ENCODE data around the gene EEF1AKMT1. TPM values are rescaled to one million over a fixed set of nuclear protein-coding genes. Genes with fewer than 3 reads are reported as not detected.

Gene EEF1AKMT1
- total and polyA plus RNA-seq, 2 experiments from 2014 or later: 3.2 to 7.6 TPM

- Histone ChIP-seq H3K9me2 (ENCODE audit: insufficient read depth) (no peaks in the 10 kb centered on the region), H3K27me3 (ENCODE audit: insufficient read depth) (no peaks in the 10 kb centered on the region), H3K4me3 (no peak overlapping the region), H3K36me3 (ENCODE audit: insufficient read depth) (no peaks in the 10 kb centered on the region), H3F3A (replicated peaks; ENCODE audit: low read depth) (no peaks in the 10 kb centered on the region), H3K27ac (ENCODE audit: low read depth) (no peak overlapping the region), H3K4me2 (no peak overlapping the region), H4K20me1 (replicated peaks; ENCODE audit: insufficient read depth) (peaks cover 9% of the 10 kb centered on the region; the same call in 1 of the 2 replicates), H3K79me2 (replicated peaks; ENCODE audit: insufficient read depth) (peaks cover 30% of the 10 kb centered on the region), H3K4me1 (ENCODE audit: insufficient read depth) (no peaks in the 10 kb centered on the region), H2AFZ (no peak overlapping the region)
- DNase-seq (ENCODE audit: low spot score) (no peak), ATAC-seq (no peak)
- H3K27me3 Mint-ChIP-seq (ENCODE audit: insufficient read depth, low read depth, poor library complexity): peaks cover 3% of the 10 kb centered on the region
- no peak overlapping the region for H3K27ac Mint-ChIP-seq
- peaks cover 4% of the 10 kb centered on the region; the same call in 2 of the 3 replicates for H3K36me3 Mint-ChIP-seq (ENCODE audit: low read depth)
- no peak for TF ChIP-seq ZNF331 (CRISPR knock-in tag; IDR thresholded peaks at IDR 0.05; ENCODE audit: low read depth)
- TF ChIP-seq ETS1 (IDR thresholded peaks at IDR 0.05): no peak
- TF ChIP-seq JUNB (IDR thresholded peaks at IDR 0.05; ENCODE audit: unreplicated experiment): no peak
- TF ChIP-seq NANOG (IDR thresholded peaks at IDR 0.05; ENCODE audit: borderline replicate concordance): no peak
- no peak for TF ChIP-seq EZH2phosphoT487 (IDR thresholded peaks at IDR 0.05; ENCODE audit: unreplicated experiment)
- TF ChIP-seq, protein P1, sequence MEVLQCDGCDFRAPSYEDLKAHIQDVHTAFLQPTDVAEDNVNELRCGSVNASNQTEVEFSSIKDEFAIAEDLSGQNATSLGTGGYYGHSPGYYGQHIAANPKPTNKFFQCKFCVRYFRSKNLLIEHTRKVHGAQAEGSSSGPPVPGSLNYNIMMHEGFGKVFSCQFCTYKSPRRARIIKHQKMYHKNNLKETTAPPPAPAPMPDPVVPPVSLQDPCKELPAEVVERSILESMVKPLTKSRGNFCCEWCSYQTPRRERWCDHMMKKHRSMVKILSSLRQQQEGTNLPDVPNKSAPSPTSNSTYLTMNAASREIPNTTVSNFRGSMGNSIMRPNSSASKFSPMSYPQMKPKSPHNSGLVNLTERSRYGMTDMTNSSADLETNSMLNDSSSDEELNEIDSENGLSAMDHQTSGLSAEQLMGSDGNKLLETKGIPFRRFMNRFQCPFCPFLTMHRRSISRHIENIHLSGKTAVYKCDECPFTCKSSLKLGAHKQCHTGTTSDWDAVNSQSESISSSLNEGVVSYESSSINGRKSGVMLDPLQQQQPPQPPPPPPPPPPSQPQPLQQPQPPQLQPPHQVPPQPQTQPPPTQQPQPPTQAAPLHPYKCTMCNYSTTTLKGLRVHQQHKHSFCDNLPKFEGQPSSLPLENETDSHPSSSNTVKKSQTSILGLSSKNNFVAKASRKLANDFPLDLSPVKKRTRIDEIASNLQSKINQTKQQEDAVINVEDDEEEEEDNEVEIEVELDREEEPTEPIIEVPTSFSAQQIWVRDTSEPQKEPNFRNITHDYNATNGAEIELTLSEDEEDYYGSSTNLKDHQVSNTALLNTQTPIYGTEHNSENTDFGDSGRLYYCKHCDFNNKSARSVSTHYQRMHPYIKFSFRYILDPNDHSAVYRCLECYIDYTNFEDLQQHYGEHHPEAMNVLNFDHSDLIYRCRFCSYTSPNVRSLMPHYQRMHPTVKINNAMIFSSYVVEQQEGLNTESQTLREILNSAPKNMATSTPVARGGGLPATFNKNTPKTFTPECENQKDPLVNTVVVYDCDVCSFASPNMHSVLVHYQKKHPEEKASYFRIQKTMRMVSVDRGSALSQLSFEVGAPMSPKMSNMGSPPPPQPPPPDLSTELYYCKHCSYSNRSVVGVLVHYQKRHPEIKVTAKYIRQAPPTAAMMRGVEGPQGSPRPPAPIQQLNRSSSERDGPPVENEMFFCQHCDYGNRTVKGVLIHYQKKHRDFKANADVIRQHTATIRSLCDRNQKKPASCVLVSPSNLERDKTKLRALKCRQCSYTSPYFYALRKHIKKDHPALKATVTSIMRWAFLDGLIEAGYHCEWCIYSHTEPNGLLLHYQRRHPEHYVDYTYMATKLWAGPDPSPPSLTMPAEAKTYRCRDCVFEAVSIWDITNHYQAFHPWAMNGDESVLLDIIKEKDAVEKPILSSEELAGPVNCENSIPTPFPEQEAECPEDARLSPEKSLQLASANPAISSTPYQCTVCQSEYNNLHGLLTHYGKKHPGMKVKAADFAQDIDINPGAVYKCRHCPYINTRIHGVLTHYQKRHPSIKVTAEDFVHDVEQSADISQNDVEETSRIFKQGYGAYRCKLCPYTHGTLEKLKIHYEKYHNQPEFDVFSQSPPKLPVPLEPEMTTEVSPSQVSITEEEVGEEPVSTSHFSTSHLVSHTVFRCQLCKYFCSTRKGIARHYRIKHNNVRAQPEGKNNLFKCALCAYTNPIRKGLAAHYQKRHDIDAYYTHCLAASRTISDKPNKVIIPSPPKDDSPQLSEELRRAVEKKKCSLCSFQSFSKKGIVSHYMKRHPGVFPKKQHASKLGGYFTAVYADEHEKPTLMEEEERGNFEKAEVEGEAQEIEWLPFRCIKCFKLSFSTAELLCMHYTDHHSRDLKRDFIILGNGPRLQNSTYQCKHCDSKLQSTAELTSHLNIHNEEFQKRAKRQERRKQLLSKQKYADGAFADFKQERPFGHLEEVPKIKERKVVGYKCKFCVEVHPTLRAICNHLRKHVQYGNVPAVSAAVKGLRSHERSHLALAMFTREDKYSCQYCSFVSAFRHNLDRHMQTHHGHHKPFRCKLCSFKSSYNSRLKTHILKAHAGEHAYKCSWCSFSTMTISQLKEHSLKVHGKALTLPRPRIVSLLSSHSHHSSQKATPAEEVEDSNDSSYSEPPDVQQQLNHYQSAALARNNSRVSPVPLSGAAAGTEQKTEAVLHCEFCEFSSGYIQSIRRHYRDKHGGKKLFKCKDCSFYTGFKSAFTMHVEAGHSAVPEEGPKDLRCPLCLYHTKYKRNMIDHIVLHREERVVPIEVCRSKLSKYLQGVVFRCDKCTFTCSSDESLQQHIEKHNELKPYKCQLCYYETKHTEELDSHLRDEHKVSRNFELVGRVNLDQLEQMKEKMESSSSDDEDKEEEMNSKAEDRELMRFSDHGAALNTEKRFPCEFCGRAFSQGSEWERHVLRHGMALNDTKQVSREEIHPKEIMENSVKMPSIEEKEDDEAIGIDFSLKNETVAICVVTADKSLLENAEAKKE (CRISPR knock-in tag; IDR thresholded peaks at IDR 0.05): no peak
- TF ChIP-seq STAT1 (IDR thresholded peaks at IDR 0.05; ENCODE audit: unreplicated experiment): no peak
- TF ChIP-seq, protein P2, sequence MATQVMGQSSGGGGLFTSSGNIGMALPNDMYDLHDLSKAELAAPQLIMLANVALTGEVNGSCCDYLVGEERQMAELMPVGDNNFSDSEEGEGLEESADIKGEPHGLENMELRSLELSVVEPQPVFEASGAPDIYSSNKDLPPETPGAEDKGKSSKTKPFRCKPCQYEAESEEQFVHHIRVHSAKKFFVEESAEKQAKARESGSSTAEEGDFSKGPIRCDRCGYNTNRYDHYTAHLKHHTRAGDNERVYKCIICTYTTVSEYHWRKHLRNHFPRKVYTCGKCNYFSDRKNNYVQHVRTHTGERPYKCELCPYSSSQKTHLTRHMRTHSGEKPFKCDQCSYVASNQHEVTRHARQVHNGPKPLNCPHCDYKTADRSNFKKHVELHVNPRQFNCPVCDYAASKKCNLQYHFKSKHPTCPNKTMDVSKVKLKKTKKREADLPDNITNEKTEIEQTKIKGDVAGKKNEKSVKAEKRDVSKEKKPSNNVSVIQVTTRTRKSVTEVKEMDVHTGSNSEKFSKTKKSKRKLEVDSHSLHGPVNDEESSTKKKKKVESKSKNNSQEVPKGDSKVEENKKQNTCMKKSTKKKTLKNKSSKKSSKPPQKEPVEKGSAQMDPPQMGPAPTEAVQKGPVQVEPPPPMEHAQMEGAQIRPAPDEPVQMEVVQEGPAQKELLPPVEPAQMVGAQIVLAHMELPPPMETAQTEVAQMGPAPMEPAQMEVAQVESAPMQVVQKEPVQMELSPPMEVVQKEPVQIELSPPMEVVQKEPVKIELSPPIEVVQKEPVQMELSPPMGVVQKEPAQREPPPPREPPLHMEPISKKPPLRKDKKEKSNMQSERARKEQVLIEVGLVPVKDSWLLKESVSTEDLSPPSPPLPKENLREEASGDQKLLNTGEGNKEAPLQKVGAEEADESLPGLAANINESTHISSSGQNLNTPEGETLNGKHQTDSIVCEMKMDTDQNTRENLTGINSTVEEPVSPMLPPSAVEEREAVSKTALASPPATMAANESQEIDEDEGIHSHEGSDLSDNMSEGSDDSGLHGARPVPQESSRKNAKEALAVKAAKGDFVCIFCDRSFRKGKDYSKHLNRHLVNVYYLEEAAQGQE (IDR thresholded peaks at IDR 0.05; ENCODE audit: unreplicated experiment): no peak
- no peak overlapping the region for H3K4me3 Mint-ChIP-seq
- no peaks in the 10 kb centered on the region for H3K4me1 Mint-ChIP-seq
- H3K9me3 Mint-ChIP-seq: no peaks in the 10 kb centered on the region
These were observed 41.7 kb upstream of the EEF1AKMT1 start for GRCh38 chr13:20815464-20815863.

Measured in GM23338 (cell line).